HS-5 (cell line): ENCODE results near the gene DPYD.

Source experiments
- DNase-seq: peaks from one replicate; pipeline ENCODE4 v3.0.0-alpha.2; 2012; ENCODE audit warnings: low read depth

The DPYD gene

GRCh38 chr1:97202481-97203380 lies 718.1 kb downstream of the DPYD start:
- no peak for DNase-seq

DNA sequence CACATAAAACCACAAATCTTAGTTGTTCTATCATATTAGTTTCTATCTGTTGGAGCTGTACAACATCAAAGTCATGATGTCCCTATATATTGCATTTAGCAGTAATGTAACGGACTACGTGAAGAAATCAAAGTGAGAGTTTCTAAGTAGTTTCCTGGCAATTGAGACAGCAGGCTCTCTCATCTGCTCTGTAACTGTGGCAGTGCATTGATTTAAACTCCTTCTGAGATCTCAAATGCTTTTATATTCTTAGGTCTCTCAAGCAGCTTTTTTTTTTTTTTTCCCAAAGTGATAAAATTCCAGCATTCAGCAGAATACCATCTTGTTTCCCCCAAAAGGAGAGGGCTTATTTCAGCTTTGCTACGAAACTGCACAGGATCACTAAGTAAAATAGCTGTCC lies 719.2 kb downstream of the DPYD start:
- DNase-seq, result no peak

- no peak for DNase-seq
These were observed 720.2 kb downstream of the DPYD start for GRCh38 chr1:97200595-97200994.

- DNase-seq, result no peak
These were observed 723.9 kb downstream of the DPYD start for GRCh38 chr1:97196825-97197516.

DNA sequence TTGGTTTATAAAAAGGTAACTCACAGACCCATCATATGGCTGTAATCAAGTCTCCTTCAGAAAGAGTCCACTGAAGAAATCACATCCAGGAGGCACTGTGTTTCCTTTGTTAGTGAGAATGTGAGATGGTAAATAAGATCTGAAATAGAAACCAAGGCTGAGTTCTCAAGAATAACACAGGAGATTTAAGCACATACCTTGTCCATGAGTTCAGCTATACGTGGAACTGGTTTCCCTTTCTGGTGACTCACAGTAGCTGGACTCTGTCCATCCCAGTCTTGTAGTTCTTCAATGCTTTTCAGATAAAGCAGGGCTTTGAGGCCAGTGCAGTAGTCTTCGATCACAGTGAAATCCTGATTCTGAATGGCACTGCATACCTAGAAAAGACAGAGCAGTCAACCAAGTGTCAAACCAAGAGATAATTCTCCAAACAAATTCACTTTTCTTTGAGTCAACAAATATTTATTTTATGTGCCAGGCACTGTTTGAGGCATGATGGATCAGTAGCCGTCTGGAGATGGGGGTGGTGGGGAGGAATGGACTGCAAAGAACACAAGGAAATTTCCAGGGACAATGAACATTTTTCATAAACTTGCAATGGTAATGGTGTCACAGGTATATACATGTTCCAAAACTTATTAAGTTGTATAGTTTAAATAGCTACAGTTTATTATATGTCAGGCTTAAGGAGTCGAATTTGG lies 727.8 kb downstream of the DPYD start:
- DNase-seq, result peak; percentile 59

DNA sequence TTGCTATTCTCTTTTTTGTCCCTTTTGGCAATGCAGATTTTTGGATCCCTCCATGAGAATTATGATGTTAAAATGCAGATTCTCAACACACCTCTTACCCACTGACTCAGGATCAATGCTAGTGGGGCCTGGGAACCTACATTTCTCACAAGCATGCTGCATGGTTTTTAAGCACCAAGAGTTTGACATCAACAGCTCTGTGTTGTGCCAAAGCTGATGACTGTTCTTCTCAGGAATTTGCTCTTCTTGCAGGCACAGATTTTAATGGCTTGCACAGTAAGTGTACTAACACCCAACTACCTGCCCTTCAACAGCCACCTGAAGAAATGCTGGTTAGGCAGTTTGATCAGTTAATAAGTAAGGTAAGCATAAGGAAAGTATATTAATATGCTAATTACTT lies 730.5 kb downstream of the DPYD start:
- DNase-seq, result no peak

DNA sequence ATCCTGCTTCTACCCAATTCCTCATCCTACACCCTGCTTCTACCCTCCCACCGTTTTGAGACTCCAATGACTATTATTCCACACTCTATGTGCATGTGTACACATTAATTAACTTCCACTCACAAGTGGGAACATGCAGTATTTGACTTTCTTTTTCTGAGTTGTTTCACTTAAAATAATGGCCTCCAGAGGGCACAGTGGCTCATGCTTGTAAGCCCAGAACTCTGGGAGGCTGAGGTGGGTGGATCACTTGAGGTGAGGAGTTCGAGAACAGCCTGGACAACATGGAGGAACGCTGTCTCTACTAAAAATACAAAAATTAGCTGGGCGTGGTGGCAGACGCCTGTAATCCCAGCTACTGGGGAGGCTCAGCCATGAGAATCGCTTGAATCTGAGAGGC lies 734.5 kb downstream of the DPYD start:
- no peak for DNase-seq

GRCh38 chr1:97174039-97174704 lies 746.7 kb downstream of the DPYD start:
- DNase-seq, result no peak

- no peak for DNase-seq
These were observed 750.5 kb downstream of the DPYD start for GRCh38 chr1:97170300-97170699.

GRCh38 chr1:97168056-97168455 lies 752.8 kb downstream of the DPYD start:
- DNase-seq, result no peak

- DNase-seq, result no peak
These were observed 753.6 kb downstream of the DPYD start for GRCh38 chr1:97167246-97167645.

GRCh38 chr1:97166626-97167025 lies 754.2 kb downstream of the DPYD start:
- no peak for DNase-seq

DNA sequence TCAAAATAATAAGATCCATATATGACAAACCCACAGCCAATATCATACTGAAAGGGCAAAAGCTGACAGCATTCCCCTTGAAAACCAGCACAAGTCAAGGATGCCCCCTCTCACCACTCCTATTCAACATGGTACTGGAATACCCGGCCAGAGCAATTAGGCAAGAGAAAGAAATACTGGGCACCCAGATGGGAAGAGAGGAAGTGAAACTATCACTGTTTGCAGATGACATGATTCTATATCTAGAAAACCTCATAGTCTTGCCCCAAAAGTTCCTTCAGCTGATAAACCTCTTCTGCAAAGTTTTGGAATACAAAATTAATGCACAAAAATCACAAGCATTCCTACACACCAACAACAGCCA lies 756.6 kb downstream of the DPYD start:
- DNase-seq, result no peak

DNA sequence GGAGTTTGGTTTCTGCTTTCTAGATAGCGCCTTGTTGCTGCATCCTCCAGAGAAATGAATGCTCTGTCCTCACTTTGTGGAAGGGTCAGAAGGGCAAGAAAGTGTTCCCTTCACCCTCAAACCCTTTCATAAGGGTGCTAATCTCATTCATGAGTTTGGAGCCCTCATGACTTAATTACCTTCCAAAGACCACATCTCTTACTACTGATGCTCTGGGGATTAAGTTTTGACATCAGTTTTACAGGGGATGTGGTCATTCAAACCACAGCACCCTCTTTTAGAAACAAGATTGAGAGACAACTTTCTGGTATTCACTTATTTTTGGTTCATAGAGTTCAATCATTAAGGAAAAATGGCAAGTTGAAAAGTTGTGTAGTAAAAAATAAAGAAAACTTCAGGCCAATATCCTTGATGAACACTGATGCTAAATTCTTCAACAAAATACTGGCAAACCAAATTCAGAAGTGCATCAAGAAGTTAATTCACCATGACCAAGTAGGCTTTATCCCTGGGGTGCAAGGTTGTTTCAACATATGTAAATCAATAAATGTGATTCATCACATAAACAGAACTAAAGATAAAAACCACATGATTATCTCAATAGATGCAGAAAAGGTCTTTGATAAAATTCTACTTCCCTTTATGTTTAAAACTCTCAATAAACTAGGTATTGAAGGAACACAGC lies 757.1 kb downstream of the DPYD start:
- no peak for DNase-seq

DNA sequence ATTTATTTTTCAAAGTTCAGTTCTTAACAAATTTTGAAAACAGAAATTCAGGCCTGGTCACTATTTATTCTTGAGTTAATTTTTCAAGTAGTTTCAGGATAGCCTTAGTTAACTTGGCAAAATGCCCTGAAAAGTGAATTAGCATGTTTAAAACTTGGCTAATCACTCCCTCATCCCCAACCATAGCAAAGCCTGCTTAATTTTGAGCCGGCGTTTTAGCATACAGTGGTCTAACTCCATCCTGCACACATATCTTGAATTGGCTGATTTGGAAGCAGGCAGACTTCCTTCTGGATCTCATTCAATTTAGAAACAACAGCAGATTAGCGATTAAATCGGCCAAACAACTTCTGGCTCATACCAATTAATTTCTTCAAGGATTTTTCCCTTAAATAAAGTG lies 760.0 kb downstream of the DPYD start:
- no peak for DNase-seq

- DNase-seq, result no peak
These were observed 761.5 kb downstream of the DPYD start for GRCh38 chr1:97159342-97159741.

DNA sequence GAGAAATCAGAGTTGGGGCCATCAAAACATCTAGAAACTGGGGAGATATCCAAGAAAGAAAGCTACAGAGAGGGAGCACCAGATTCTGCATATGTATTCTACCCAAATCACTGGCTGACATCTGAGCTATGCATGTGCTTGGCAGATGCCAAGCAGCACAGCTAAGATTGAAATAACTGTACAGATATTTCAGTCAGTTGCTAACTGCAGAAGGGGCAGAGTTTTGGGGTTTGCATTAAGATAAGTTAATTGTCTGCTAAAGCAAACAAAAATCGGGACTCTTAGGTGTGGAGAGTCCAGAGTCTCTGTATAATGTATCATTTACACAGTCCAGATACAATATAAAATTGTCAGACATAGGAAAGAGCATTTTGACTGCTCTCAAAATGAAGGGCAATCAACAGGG lies 762.1 kb downstream of the DPYD start:
- no peak for DNase-seq

GRCh38 chr1:97157991-97158390 lies 762.8 kb downstream of the DPYD start:
- DNase-seq, result no peak

GRCh38 chr1:97151651-97152050 lies 769.2 kb downstream of the DPYD start:
- DNase-seq, result no peak

DNA sequence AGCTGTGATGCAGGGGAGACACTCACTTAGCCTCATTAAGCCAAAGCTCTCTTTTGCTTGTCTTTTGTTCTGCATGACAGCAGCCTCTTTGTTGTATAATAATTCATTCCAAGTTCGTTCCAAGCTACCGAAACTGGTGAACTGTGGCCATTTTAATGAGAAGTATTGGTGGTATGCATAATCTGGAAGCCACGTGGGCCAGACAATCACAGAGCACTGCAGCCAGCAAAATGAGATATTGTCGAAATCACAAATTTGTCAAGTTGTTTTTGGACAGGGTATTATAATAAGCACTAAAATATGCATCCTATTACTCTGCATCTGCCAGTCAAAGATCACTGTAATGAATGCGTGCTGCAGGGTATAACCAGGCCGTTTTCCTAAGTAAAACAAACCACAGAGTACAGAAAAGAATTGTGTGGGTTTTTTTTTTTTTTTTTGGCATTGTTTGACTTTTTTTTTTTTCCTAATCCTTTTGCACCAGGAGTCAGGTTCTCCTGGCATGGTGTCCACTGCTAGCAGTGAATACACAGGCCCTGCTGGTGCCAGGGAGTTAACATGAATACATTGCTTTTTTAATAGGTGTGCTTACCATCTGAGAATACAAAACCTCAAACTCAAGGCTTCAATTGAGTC lies 775.4 kb downstream of the DPYD start:
- DNase-seq, result no peak

DNA sequence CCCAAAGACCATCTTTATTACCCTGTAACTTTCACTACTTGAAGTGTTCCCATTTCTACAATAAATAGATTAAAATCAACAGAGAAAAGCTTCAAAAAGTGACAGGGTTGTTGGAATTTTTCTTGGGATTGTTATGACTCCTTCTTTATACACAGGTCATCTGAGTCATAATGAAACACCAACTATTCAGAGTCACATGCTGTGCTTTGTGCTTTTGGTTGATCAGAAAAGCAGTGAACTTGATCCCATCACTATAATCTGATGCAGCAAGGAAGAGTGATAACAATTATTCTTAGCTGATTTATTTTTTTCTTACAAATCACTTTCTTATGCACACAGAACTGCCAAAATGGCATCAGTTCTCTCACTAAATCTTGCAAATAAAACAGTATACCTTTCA lies 776.3 kb downstream of the DPYD start:
- DNase-seq, result peak; percentile 49
